DND-41 (cell line): ENCODE measurements around the gene ZNF326.

Experiments
- ATAC-seq: fragments of 200-7000 bp; cut with Tn5 transposase; 3 replicates; pipeline ENCODE4 v1.9.1; 2021; ENCODE audit warnings: low read depth; ENCODE audit not compliant: insufficient read depth
- DNase-seq: peaks from one replicate; pipeline ENCODE4 v3.0.0-alpha.2; 2020
- H2AFZ ChIP-seq: 2 replicates; pipeline ENCODE4 v1.6.0; 2012; ENCODE audit warnings: low read depth, low read length
- H3K27ac ChIP-seq: 2 replicates; pipeline ENCODE4 v1.5.1; 2012; ENCODE audit warnings: low read length, inconsistent platforms
- H3K27me3 ChIP-seq: fragments of 200-600 bp; sonication (generic); 2 replicates; pipeline ENCODE4 v1.6.0; 2012; ENCODE audit warnings: low read length, mild to moderate bottlenecking, inconsistent platforms; ENCODE audit not compliant: insufficient read depth, poor library complexity
- H3K36me3 ChIP-seq: 2 replicates; pipeline ENCODE4 v1.5.1; 2012; ENCODE audit warnings: low read length, inconsistent platforms; ENCODE audit not compliant: insufficient read depth
- H3K4me1 ChIP-seq: 2 replicates; pipeline ENCODE4 v1.5.1; 2012; ENCODE audit warnings: mild to moderate bottlenecking, low read length; ENCODE audit not compliant: insufficient read depth
- H3K4me2 ChIP-seq: 2 replicates; pipeline ENCODE4 v1.6.0; 2012; ENCODE audit warnings: mild to moderate bottlenecking, moderate library complexity, low read length, inconsistent platforms; ENCODE audit not compliant: insufficient read depth
- H3K4me3 ChIP-seq, 2 experiments: fragments of 200-600 bp in 1 of 2; shearing (Covaris generic) in 1 of 2; 2 replicates each; pipeline ENCODE4 v1.5.1; 2012 to 2016; ENCODE audit warnings: inconsistent platforms in 2 of 2, low read length in 2 of 2, mild to moderate bottlenecking in 2 of 2, low read depth in 1 of 2, moderate library complexity in 1 of 2
- H3K79me2 ChIP-seq: 2 replicates; pipeline ENCODE4 v1.6.0; 2012; ENCODE audit warnings: low read length, inconsistent platforms; ENCODE audit not compliant: insufficient read depth
- H3K9ac ChIP-seq: 2 replicates; pipeline ENCODE4 v1.6.0; 2012; ENCODE audit warnings: low read depth, mild to moderate bottlenecking, inconsistent platforms, low read length, moderate library complexity
- H3K9me3 ChIP-seq: 2 replicates; pipeline ENCODE4 v1.5.1; 2012; ENCODE audit warnings: low read length, moderate library complexity, mild to moderate bottlenecking, inconsistent platforms; ENCODE audit not compliant: insufficient read depth, severe bottlenecking
- H4K20me1 ChIP-seq: 2 replicates; pipeline ENCODE4 v1.6.0; 2012; ENCODE audit warnings: low read length; ENCODE audit not compliant: insufficient read depth
- EZH2 ChIP-seq: IDR thresholded peaks from 3 replicates; pipeline ENCODE4 v1.6.1; 2012; ENCODE audit warnings: borderline replicate concordance, low read depth, mild to moderate bottlenecking, moderate library complexity, low read length, inconsistent platforms; ENCODE audit not compliant: severe bottlenecking
- TF ChIP-seq, protein P1 (sequence below): IDR thresholded peaks from 2 replicates; pipeline ENCODE4 v1.5.1; 2012; ENCODE audit warnings: borderline replicate concordance, low read length, moderate library complexity, mild to moderate bottlenecking; ENCODE audit not compliant: poor library complexity, severe bottlenecking; ENCODE audit errors: extremely low read depth

The ZNF326 gene

DNA sequence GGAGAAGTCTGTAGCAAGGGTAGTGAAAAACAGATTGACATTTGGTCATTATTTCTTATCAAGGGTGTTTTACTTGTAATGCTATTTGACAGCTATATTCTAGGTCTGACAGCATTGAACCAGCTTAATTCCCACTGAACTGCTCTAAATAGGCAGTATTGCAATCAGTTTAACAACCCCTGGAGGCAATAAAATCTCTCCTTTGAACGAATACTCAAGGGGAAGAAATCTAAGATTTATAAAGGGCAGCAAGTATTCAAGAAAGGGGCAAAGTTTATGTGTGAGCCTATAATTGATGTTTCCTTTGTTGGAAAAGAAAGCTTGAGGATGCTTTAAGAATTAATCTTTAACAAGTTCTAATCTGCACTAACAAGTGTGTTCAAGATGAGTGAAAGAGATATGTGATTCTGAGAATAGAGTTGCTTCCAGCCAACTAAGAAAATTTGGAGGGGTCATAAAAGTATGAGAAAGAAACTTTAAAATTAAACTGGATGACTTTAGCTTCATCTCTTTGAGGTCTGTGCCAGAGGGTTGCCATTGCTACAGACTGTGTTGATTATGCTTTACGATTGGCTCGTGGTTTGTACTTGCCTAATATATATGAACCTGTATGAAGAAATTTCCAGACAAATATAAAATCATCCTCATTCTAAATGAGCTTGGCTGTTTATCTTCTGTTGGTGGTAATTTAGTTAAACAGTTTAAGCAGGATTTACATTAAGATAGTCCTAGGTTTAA is 72.5 kb downstream of the ZNF326 start:
- no peak for ATAC-seq
- Histone ChIP-seq H3K27ac (no peak overlapping the region), H2AFZ (no peak overlapping the region), H3K4me3 (no peak overlapping the region), H3K9ac (no peak overlapping the region), H3K9me3 (no peaks in the 10 kb centered on the region), H3K27me3 (peaks cover 2% of the 10 kb centered on the region), H3K4me2 (no peak overlapping the region), H3K79me2 (no peaks in the 10 kb centered on the region), H3K36me3 (no peaks in the 10 kb centered on the region), H4K20me1 (no peaks in the 10 kb centered on the region), H3K4me1 (no peaks in the 10 kb centered on the region)
- DNase-seq, result no peak
- TF ChIP-seq, protein P1, sequence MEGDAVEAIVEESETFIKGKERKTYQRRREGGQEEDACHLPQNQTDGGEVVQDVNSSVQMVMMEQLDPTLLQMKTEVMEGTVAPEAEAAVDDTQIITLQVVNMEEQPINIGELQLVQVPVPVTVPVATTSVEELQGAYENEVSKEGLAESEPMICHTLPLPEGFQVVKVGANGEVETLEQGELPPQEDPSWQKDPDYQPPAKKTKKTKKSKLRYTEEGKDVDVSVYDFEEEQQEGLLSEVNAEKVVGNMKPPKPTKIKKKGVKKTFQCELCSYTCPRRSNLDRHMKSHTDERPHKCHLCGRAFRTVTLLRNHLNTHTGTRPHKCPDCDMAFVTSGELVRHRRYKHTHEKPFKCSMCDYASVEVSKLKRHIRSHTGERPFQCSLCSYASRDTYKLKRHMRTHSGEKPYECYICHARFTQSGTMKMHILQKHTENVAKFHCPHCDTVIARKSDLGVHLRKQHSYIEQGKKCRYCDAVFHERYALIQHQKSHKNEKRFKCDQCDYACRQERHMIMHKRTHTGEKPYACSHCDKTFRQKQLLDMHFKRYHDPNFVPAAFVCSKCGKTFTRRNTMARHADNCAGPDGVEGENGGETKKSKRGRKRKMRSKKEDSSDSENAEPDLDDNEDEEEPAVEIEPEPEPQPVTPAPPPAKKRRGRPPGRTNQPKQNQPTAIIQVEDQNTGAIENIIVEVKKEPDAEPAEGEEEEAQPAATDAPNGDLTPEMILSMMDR, result no peak
- no peak for TF ChIP-seq EZH2

- Histone ChIP-seq H3K4me1 (no peaks in the 10 kb centered on the region), H3K27ac (no peak overlapping the region), H3K4me3 (no peak overlapping the region), H3K36me3 (no peaks in the 10 kb centered on the region), H2AFZ (no peak overlapping the region), H3K27me3 (peaks cover 2% of the 10 kb centered on the region), H3K79me2 (no peaks in the 10 kb centered on the region), H4K20me1 (no peaks in the 10 kb centered on the region), H3K9ac (no peak overlapping the region), H3K4me2 (no peak overlapping the region), H3K9me3 (no peaks in the 10 kb centered on the region)
- TF ChIP-seq EZH2, result no peak
- TF ChIP-seq, protein P1, result no peak
- DNase-seq (no peak), ATAC-seq (no peak)
These were observed 73.8 kb downstream of the ZNF326 start for GRCh38 chr1:90068611-90069280.

DNA sequence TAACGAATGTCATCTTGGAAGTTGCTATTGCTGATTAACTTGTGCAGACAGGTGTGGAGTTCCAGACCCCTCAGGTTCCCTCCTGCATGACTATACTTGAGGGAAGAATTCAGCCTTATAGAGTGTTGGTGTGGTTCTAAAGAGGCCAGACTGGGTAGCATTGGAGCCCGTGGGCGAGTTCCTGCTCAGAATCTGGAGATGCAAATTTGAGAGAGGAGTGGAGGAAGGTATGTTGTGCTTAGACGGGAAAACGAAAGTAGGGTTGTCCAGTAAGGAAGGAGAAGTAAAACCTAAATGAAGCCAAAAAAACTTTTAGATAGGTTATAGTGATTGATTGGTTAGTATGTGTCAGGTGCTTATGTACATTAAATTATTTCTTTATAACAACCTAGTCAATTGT is 79.2 kb downstream of the ZNF326 start:
- DNase-seq (no peak), ATAC-seq (no peak)
- Histone ChIP-seq H3K9me3 (no peaks in the 10 kb centered on the region), H3K79me2 (no peaks in the 10 kb centered on the region), H3K4me1 (no peaks in the 10 kb centered on the region), H4K20me1 (no peaks in the 10 kb centered on the region), H3K36me3 (no peaks in the 10 kb centered on the region), H3K4me3 (no peak overlapping the region), H3K9ac (no peak overlapping the region), H3K27ac (no peak overlapping the region), H3K27me3 (no peaks in the 10 kb centered on the region), H2AFZ (no peak overlapping the region), H3K4me2 (no peak overlapping the region)
- TF ChIP-seq, protein P1, result no peak
- TF ChIP-seq EZH2, result no peak
